Right ventricle myocardium inferior (tissue), 1 donor: ENCODE measurements around the gene MAGI2. TPM values are rescaled to one million over a fixed set of nuclear protein-coding genes. Genes with fewer than 3 reads are reported as not detected.

Source experiments
- ATAC-seq: fragments of 200-7000 bp; cut with Tn5 transposase; one replicate; pipeline ENCODE4 v1.9.1; 2020; ENCODE audit warnings: mild to moderate bottlenecking, moderate library complexity
- DNase-seq: peaks from one replicate; pipeline ENCODE4 v3.0.0; 2021; ENCODE audit errors: missing footprints
- intact Hi-C: fragments of 100-400 bp; cut with DNase I; formaldehyde crosslinking; loops from one replicate; pipeline ENCODE4 v1.11.0; 2022
- total RNA-seq: library from RNA; stranded (reverse); fragmentation: NEBNext Ultra II Directional; extraction: Animal tissue kit (Norgen Biotek cat#: 25700); gene quantifications from one replicate; pipeline ENCODE4 v1.2.1, GENCODE V29; 2021
- donor health status: DM: no; HTN: yes; CAD: no; lungs with severe emphysema.

MAGI2 gene
- total RNA-seq, 1 donor from 2014 or later, result 3.1 TPM

GRCh38 chr7:78684201-78684600, 769.3 kb downstream of the MAGI2 start:
- intact Hi-C loops, result no loop called here
- no peak for ATAC-seq
- no peak for DNase-seq

GRCh38 chr7:78683566-78683965, 769.9 kb downstream of the MAGI2 start:
- intact Hi-C loops, result no loop called here
- DNase-seq (no peak), ATAC-seq (no peak)

DNA sequence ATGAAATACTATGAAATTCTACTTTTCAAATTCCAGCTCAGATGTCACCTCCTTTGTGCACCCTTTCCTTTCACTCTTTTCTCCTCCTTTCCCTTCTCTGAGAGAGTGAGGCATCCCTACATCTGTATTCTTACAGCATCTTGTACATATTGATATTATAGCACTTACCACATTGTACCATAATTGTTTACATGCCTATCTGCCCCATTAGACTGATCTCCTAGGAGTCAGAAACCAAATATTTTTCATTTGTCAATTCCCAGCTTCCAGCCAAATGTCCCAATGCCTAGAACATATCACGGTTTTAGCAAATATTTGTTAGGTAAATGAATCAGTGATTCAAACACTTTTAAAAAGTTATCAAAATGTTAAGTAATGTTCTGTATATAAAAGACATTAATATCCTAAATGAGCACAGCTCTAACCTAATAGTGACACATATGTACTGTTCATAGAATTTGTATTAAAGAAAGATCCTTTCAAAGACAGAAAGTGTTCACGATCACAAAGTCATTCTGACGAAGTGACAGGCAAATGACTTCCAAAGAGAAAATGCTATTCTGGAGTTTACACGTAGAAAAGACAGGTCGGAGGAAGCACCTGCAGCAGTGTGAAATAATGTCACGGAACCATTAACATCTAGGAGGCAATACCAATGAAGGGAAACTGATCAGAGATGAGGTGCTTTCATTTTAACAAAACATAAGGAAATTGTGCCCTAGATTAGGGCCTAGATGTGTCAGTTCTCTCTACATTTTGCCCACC, 774.2 kb downstream of the MAGI2 start:
- ATAC-seq (no peak), DNase-seq (no peak)
- intact Hi-C loops, result no loop called here

DNA sequence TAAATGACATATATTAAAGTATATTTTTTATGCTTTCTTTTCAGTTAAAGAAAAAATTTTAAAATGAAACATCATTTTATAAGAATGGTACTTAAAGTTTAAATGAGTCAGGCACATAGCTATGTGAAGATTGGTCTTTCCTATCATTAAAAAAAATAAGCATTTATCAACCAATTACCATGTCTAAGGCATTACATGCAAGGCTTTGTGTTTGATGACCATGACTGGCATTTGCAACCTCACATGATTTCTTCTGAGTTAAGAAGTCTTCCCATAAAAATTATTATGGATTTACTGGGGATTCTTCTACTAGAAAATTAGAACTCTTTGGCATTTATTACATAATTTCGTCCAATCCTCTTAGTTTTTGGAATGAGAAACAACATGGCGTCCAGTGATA, 776.1 kb downstream of the MAGI2 start:
- DNase-seq (no peak), ATAC-seq (no peak)
- intact Hi-C loops, result no loop called here

DNA sequence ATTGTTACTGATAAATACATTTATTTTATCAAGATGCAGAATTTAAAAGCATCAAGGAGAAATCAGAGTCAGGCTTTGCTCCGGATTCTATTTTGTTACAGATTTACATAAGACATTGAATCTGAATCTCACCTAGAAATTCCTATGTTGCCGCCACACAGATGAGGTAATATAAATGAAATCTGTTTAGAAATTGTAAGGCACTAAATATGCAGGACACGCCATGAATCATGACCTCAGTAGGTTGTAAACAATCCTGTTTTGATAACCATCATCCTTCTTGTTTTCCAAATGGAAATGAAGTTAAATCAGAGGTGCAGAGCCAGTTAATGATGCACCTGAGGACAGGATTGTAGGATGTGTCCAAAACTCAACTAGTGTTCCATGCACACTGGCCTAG, 778.0 kb downstream of the MAGI2 start:
- ATAC-seq (no peak), DNase-seq (no peak)
- intact Hi-C loops, result no loop called here

- DNase-seq (no peak), ATAC-seq (no peak)
- intact Hi-C loops, result no loop called here
Measured at GRCh38 chr7:78673272-78673671, 780.2 kb downstream of the MAGI2 start.

- no peak for DNase-seq
- intact Hi-C loops, result no loop called here
- no peak for ATAC-seq
Measured at GRCh38 chr7:78662939-78663338, 790.5 kb downstream of the MAGI2 start.

GRCh38 chr7:78649976-78650375, 803.5 kb downstream of the MAGI2 start:
- DNase-seq (no peak), ATAC-seq (no peak)
- intact Hi-C loops, result no loop called here

DNA sequence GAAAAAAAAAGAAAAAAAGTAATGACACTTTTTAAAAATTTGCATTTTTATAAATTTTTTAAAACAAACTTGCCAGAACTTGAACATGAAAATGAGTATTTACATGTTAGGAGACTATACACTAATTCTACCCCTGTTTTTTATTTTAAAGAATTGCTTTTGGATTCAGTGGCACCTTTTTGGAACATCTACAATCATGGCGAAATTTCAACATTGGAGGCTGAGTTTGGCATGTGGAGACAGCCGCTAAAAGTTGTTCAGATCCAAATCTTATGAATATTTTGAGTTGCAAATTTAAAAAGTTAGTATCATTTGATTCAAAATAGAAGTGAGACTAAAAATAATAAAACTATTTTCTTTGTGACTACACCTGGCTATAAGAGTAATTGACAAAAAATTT, 804.2 kb downstream of the MAGI2 start:
- intact Hi-C loops, result no loop called here
- DNase-seq (no peak), ATAC-seq (no peak)

GRCh38 chr7:78642751-78643150, 810.7 kb downstream of the MAGI2 start:
- ATAC-seq (no peak), DNase-seq (no peak)
- intact Hi-C loops, result no loop called here

DNA sequence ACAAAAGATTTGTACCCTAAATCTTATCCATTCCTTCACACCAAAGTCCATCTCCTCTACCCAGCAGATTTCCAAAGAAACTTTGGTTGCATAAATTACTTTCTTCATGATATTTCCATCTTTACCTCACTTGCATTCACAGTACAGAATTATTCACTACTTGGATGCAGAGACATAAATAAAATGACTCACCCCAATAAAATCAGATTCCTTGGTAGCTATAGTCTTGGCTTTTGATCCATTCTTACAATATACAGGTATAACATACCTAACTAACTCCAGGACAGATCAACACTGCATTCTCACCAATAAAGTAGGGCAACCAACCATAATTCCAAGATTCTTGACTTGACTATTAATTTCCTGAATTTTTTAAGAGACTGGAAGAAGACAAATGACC, 815.1 kb downstream of the MAGI2 start:
- ATAC-seq, result no peak

GRCh38 chr7:78636727-78637126, 816.7 kb downstream of the MAGI2 start:
- DNase-seq (no peak), ATAC-seq (no peak)
- intact Hi-C loops, result no loop called here

More for the DNA sequence above, 815.1 kb downstream of the MAGI2 start:
- intact Hi-C loops, result no loop called here
- DNase-seq, result no peak

- ATAC-seq, result no peak
- no peak for DNase-seq
- intact Hi-C loops, result no loop called here
Measured at GRCh38 chr7:78635026-78635793, 818.3 kb downstream of the MAGI2 start.

GRCh38 chr7:78634093-78634492, 819.4 kb downstream of the MAGI2 start:
- intact Hi-C loops, result no loop called here
- no peak for ATAC-seq
- DNase-seq, result no peak

DNA sequence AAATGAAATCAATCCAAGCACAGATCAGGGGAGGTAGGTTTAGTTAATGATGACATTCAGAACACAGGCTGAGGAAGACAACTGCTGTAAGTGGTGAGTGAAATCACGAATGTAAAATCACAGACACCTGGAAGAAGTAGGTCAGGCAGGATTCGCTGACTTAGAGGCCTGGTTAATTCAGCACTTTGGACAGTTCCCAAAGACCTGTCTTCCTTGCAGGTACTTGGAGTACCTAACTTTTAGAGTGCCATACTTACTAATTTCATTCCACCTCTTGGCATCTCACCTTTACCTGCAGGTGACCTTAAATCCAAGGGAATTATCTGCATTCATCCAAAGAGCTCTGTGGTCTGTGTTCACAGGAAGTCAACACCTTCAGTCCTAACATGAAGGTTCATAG, 832.5 kb downstream of the MAGI2 start:
- DNase-seq (no peak), ATAC-seq (no peak)
- intact Hi-C loops, result no loop called here

DNA sequence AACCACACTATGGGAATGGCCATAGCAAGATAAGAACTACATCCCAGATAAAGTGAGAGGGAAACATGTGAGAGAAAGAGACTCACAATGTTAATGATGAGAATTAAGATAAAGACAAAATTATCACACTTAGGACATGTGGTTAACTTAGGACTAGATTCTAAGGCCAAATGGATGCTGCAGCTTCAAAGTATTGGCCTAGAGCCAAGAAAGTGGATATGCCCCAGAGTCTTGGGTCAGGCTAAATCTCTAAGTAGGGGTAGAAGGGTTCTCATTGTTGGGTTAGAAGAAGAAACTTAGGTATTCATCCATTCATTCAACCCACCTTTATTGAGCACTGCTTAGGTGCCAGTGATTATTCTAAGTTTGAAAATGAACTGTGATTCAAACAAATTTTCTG, 836.9 kb downstream of the MAGI2 start:
- intact Hi-C loops, result no loop called here
- ATAC-seq, result no peak
- no peak for DNase-seq

DNA sequence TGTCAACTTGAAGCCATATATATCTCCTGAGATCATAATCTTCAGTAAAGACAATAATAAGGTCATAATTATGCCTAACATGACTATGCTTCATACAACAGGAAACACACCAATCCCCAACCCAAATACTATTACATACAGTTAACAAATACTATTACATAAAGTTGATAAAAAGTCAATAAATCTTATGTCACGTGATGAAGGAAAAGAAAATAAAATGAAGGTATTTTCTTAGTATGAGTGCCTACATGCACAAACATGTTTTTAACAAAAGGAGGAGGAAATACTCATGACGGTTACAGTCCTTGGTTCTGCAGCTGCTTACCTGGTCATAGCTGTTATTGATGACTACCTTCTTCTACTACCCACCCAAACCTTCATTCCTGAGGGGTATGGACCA, 844.2 kb downstream of the MAGI2 start:
- DNase-seq (no peak), ATAC-seq (no peak)
- intact Hi-C loops, result loop anchor here (10.0 kb wide), 1 partner anchor 166 kb away; no protein-coding TSS in a partner anchor

DNA sequence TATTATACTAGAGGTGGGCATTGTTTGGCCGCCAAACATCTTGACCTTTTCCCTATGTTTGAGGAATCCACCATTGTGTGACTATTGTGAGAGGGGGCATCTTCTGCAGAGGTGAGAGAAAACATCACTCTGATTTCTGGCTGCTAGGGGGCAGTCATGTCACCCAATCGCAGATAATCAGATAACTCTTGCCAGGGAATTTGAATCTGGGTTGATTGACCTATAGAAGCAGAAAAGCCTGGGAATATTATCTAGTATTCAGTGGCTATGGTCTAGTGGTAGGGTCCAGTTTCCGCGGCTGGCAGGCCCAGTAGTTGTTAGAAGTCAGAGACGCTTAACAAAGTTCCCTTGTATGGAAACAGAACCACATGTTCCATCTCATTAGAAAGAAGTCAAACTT, 846.4 kb downstream of the MAGI2 start:
- ATAC-seq (no peak), DNase-seq (no peak)
- intact Hi-C loops, result loop anchor here (10.0 kb wide), 1 partner anchor 168 kb away; no protein-coding TSS in a partner anchor

DNA sequence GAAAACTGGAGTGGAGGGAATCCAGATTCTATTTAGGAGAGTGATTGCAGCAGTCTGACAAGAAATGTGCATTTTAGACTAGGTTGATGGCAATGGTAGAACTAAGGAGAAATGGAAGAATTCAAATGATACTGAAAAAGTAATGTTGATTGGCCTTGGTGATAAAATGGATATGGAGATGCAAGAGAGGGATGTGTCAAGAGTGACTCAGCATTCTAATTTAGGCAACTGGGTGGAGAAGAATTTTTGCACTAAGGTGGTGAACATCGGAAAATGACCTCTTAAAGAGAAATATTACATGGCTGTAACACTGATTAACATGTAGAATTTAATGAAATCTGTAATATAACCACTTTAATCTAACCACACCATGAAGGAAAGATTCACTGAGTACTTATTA, 848.3 kb downstream of the MAGI2 start:
- ATAC-seq (no peak), DNase-seq (no peak)
- intact Hi-C loops, result loop anchor here (10.0 kb wide), 1 partner anchor 170 kb away; no protein-coding TSS in a partner anchor

GRCh38 chr7:78601728-78602127, 851.7 kb downstream of the MAGI2 start:
- intact Hi-C loops, result loop anchor here (10.0 kb wide), 1 partner anchor 173 kb away; no protein-coding TSS in a partner anchor
- no peak for ATAC-seq
- DNase-seq, result no peak
